ENCODE data around the gene AGTR2.
A peak's percentile ranks its signal among the peaks of the same experiment; 100 is the strongest.
"Not testable (repeated sequence)": the region's sequence is repeated elsewhere in the genome, so short reads cannot be mapped to it uniquely, and the experiment has no call there.

The AGTR2 gene, protein sequence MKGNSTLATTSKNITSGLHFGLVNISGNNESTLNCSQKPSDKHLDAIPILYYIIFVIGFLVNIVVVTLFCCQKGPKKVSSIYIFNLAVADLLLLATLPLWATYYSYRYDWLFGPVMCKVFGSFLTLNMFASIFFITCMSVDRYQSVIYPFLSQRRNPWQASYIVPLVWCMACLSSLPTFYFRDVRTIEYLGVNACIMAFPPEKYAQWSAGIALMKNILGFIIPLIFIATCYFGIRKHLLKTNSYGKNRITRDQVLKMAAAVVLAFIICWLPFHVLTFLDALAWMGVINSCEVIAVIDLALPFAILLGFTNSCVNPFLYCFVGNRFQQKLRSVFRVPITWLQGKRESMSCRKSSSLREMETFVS

DNA sequence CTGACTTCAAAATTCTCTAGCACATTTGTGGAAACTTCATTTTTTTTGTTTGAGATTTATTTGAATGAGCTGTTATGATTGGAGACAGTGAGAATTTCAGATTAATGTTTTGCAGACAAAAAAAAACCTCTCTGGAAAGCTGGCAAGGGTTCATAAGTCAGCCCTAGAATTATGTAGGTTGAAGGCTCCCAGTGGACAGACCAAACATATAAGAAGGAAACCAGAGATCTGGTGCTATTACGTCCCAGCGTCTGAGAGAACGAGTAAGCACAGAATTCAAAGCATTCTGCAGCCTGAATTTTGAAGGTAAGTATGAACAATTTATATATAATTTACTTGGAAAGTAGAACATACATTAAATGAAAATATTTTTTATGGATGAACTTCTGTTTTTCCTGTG lies at the start of gene AGTR2:
Gene AGTR2, plus strand, starts transcription at position 234 of the 400 bp plus-strand sequence. CDS start 1,537 bp downstream, outside the sequence.
- DNase-seq (ENCODE audit: low read depth, low spot score) = no peak

DNA sequence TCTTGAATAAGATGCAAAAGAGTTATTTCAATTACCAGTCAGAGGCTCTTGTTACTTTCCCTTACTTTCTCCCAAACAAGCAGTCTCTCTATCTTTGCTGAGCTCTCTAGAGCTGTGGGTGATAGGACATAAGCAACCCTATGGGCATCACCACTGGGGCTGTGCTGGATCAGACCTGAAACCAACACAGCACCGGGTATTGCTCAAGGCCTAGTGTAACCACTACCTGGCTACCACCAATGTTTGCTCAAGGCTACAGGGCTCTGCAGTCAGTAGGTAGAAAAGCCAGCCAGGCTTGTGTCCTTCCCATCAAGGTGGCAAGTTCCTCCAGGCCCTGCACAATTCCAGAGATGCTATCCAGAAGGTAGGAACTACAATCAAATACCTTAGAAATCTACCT lies 35.3 kb upstream of the AGTR2 start:
- DNase-seq (ENCODE audit: low read depth, low spot score) = no peak

DNA sequence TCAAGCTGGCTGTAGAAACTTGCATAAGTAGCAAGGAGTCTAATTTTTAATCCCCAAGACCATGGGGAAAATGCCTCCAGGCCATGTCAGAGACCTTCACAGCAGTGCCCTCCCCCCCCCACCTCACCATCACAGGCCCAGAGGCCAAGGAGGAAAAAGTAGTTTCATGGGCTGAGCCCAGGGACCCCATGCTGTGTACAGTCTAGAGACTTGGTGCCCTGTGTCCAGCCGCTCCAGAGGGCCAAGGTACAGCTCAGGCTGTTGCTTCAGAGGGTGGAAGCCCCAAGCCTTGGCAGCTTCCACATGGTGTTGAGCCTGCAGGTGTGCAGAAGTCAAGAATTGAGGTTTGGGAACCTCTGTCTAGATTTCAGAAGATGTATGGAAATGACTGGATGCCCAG lies 29.3 kb upstream of the AGTR2 start:
- DNase-seq (ENCODE audit: low read depth, low spot score) = not testable (repeated sequence)

DNA sequence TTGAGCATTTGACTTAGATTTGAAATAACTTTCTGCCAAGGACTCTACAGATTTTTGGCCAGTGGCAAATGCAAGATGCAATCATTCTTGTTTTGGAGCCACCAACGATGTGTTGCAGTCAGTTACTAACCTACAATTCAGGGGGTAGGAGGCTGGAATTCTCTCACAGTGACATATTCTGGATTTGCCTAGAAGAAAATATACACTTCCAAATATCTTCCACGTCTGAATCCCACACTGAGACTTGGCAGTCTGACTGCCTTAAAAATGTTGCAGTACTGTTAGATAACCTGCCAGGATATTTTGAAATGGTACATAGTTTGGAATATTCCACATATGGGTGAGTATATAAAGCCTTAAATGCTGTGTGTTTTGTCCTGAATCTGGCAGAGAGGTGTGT lies 27.6 kb upstream of the AGTR2 start:
- no peak for DNase-seq (ENCODE audit: low read depth, low spot score)

DNA sequence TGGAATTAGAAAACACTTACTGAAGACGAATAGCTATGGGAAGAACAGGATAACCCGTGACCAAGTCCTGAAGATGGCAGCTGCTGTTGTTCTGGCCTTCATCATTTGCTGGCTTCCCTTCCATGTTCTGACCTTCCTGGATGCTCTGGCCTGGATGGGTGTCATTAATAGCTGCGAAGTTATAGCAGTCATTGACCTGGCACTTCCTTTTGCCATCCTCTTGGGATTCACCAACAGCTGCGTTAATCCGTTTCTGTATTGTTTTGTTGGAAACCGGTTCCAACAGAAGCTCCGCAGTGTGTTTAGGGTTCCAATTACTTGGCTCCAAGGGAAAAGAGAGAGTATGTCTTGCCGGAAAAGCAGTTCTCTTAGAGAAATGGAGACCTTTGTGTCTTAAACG lies 2.4 kb downstream of the AGTR2 start:
- DNase-seq (ENCODE audit: low read depth, low spot score) = no peak

DNA sequence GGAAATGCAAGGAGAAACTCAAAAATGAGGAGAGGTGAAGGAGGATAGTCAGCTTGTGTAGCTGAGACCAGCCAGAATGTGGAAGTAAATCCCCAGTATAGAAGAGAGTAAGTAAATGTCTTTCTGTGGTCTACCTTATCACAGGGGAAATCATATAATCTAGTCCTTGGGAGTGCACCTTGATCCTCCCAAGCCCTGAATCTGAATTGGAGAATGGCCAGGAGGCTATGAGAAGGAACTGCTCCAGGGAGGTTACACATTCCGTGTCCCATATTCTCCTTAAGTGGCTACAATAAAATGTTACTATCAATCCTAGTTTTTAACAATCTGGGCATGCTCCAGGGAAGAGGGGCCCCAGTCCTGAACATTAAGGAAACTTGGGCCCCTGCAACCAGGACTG lies 10.8 kb downstream of the AGTR2 start:
- DNase-seq (ENCODE audit: low read depth, low spot score) = no peak

DNA sequence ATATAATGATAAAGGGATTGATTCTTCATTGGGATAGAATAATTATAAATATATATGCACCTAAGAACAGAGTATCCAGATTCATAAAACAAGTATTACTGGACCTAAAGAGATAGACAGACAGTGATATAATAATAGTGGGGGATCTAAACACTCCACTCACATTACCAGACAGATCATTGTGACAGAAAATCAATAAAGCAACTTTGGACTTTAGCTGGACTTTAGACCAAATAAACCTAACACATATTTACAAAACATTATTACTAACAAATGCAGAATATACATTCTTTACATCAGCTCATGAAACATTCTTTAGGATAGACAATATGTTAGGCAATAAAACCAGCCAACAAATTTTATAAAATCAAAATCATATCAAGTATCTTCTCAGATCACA lies 14.6 kb downstream of the AGTR2 start:
- no peak for DNase-seq (ENCODE audit: low read depth, low spot score)

DNA sequence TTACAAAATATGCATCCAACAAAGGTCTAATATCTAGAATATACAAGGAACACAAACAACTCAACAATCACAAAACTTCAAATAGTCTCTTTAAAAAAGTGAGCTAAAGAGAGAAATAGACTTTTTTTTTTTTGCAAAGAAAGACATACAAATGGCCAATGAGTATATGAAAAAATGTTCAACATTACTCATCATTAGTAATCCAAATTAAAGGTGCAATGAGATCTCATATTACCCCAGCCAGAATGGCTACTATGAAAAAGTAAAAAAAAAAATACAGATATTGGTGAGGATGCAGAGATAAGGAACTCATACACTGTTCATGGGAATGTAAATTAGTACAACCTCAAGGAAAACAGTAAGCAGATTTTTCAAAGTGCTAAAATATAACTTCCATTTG lies 24.1 kb downstream of the AGTR2 start:
- DNase-seq (ENCODE audit: low read depth, low spot score) = no peak

DNA sequence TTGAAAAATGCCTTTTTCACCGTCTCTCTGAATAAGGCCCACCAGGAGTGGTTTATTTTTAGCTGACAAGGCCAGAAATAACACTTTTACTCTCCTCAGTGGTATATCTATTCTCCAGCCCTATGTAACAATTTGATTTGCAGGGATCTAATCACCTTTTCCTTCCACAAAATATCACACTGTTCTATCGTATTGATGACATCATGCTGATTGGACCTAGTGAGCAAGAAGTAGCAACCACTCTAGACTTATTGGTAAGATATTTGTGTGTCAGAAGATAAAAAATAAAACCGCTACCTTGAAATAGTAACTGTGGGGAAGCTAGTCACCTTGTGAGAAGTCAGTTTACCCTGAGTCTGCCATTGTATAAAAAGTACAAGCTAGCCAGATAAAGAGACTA lies 27.7 kb downstream of the AGTR2 start:
- DNase-seq (ENCODE audit: low read depth, low spot score) = no peak

DNA sequence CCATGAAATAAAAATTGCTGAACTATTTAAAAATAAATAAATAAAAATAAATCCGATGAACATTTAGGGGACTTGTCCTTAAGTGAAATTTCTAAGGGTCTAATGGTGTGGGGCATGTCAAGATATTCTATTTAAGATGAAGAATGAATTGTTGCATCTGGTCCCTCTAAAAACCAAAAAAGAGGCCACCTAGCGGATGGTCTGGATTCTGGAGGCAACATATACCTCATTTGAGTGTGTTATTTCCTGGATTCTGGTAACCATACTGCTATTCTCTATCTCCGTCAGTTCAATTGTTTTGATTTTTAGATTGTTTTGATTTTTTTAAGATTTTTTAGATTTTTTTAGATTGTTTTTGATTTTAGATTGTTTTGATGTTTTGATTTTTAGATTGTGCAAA lies 28.3 kb downstream of the AGTR2 start:
- no peak for DNase-seq (ENCODE audit: low read depth, low spot score)

DNA sequence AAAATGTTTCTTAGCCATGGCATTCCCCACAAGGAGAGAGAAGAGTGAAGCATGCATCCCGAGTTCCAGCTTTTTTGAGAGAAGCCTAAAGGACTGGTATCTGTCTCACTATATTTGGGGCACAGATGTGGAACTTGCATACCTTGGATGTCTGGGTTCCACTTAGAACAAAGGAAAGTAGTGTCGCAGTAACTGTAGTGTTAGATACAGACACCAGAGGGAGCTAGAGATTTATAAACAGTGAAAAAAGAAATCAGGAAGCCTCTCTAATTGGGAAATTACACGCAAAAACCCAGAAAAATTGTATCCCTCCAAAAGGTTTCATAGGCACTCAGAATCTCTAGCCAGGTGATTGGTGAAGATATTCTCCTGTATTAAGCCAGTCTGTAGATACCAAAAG lies 34.4 kb downstream of the AGTR2 start:
- DNase-seq (ENCODE audit: low read depth, low spot score) = peak; percentile 0

DNA sequence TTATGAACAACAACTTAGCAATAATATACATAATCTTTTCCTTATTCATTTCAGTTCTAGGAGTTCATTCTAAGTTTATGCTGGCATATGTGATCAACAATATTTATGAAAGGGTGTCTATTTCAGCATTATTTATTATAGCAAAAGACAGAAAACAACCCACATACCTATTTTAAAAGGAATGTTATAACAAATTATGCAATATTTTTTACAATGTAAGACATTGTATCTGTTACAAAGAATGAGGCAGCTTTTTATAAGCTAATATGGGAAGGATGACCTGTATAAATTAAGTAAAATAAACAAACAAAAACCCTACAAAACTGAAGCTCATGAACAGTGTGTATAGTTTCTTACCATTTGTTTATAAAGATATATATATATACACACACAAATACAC lies 42.7 kb downstream of the AGTR2 start:
- no peak for DNase-seq (ENCODE audit: low read depth, low spot score)

DNA sequence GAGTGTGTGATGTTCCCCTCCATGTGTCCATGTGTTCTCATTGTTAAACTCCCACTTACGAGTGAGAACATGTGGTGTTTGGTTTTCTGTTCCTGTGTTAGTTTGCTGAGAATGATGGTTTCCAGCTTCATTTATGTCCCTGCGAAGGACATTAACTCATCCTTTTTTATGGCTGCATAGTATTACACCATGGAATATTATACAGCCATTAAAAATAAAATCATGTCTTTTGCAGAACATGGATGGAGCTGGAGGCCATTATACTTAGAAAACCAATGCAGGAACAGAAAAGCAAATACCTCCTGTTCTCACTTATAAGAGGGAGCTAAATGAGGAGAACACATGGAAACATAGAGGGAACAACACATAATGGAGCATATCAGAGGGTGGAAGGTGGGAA lies 46.5 kb downstream of the AGTR2 start:
- DNase-seq (ENCODE audit: low read depth, low spot score) = not testable (repeated sequence)

Measured in iPS DF 19.7 (cell line).